Smooth muscle cell (in vitro differentiated cells): ENCODE data around the gene COL6A3. TPM values are rescaled to one million over a fixed set of nuclear protein-coding genes. Genes with fewer than 3 reads are reported as not detected.
A peak's percentile ranks its signal among the peaks of the same experiment; 100 is the strongest.

Experiments used
- DNase-seq: peaks from one replicate; lab custom pipeline; 2025; ENCODE audit not compliant: unreplicated experiment; lab: John Stamatoyannopoulos, UW
- H2AFZ ChIP-seq: fragments of 200-600 bp; sonication (generic); 2 replicates; pipeline ENCODE4 v1.6.0; 2016; ENCODE audit warnings: antibody characterized with exemption, low read depth, mild to moderate bottlenecking
- H3F3A ChIP-seq: fragments of 200-600 bp; sonication (generic); 2 replicates; pipeline ENCODE4 v1.6.0; 2017; ENCODE audit warnings: antibody characterized with exemption, low read depth
- H3K27ac ChIP-seq: fragments of 200-600 bp; sonication (generic); 2 replicates; pipeline ENCODE4 v1.5.1; 2016; ENCODE audit warnings: low read depth, mild to moderate bottlenecking
- H3K27me3 ChIP-seq: fragments of 200-600 bp; sonication (generic); 2 replicates; pipeline ENCODE4 v1.6.1; 2016; ENCODE audit warnings: low read depth, mild to moderate bottlenecking
- H3K36me3 ChIP-seq: fragments of 200-600 bp; sonication (generic); 2 replicates; pipeline ENCODE4 v1.5.1; 2016; ENCODE audit warnings: low read depth
- H3K4me1 ChIP-seq: fragments of 200-600 bp; sonication (generic); 2 replicates; pipeline ENCODE4 v1.5.1; 2016; ENCODE audit warnings: low read depth
- H3K4me2 ChIP-seq: fragments of 200-600 bp; sonication (generic); 2 replicates; pipeline ENCODE4 v1.6.0; 2016; ENCODE audit warnings: mild to moderate bottlenecking
- H3K4me3 ChIP-seq: fragments of 200-600 bp; sonication (generic); 2 replicates; pipeline ENCODE4 v1.5.1; 2016; ENCODE audit warnings: mild to moderate bottlenecking
- H3K79me2 ChIP-seq: fragments of 200-600 bp; sonication (generic); 2 replicates; pipeline ENCODE4 v1.6.0; 2016; ENCODE audit warnings: low read depth, mild to moderate bottlenecking
- H3K9ac ChIP-seq: fragments of 200-600 bp; sonication (generic); 2 replicates; pipeline ENCODE4 v1.6.0; 2016; ENCODE audit warnings: low read depth
- H3K9me3 ChIP-seq: fragments of 200-600 bp; sonication (generic); replicated peaks from 2 replicates; pipeline ENCODE4 v1.5.1; 2016; ENCODE audit warnings: low read depth
- H4K20me1 ChIP-seq: fragments of 200-600 bp; sonication (generic); 2 replicates; pipeline ENCODE4 v1.6.0; 2016; ENCODE audit warnings: low read depth
- CTCF ChIP-seq: fragments of 200-600 bp; sonication (generic); IDR thresholded peaks from 2 replicates; pipeline ENCODE4 v1.5.1; 2017; ENCODE audit warnings: borderline replicate concordance, mild to moderate bottlenecking, antibody characterized with exemption; ENCODE audit not compliant: insufficient read depth, poor library complexity, severe bottlenecking
- WGBS: methylation state at CpG from one replicate; pipeline ENCODE4 v1.1.7; 2016; ENCODE audit warnings: low lambda C conversion rate; 5-methylcytosine and 5-hydroxymethylcytosine counted together
- polyA plus RNA-seq: library from polyadenylated mRNA; unstranded; fragments of >200 nt; fragmentation: Nextera tagmentation; extraction: Ambion mirVana; gene quantifications from 2 replicates; pipeline ENCODE4 v1.2.1, GENCODE V29; 2016
- total RNA-seq: library from RNA; depleted of rRNA; stranded (reverse); fragments of >200 nt; gene quantifications from 2 replicates; pipeline ENCODE4 v1.2.3, GENCODE V29; 2014

COL6A3 gene
- total and polyA plus RNA-seq, 2 experiments from 2014 or later: 888 to 1,708 TPM

- no peak for TF ChIP-seq CTCF
- no peak overlapping the region for H2AFZ ChIP-seq
- H3K9me3 ChIP-seq: no peaks in the 10 kb centered on the region
- H3F3A ChIP-seq: peaks cover 32% of the 10 kb centered on the region
- 22% methylated on average over 3 of the region's 3 CpGs for WGBS
- peak overlapping the region; percentile 100 for H3K27ac ChIP-seq
- peak overlapping the region; percentile 70 for H3K4me2 ChIP-seq
- H3K79me2 ChIP-seq: peaks cover 59% of the 10 kb centered on the region
- no peaks in the 10 kb centered on the region for H3K36me3 ChIP-seq
- no peaks in the 10 kb centered on the region for H3K27me3 ChIP-seq
- no peak overlapping the region for H3K4me3 ChIP-seq
- H4K20me1 ChIP-seq: no peaks in the 10 kb centered on the region
- peaks cover 4% of the 10 kb centered on the region for H3K4me1 ChIP-seq
- DNase-seq: no peak
- H3K9ac ChIP-seq: no peak overlapping the region
These were observed 11.4 kb upstream of the COL6A3 start for GRCh38 chr2:237425320-237425719.

DNA sequence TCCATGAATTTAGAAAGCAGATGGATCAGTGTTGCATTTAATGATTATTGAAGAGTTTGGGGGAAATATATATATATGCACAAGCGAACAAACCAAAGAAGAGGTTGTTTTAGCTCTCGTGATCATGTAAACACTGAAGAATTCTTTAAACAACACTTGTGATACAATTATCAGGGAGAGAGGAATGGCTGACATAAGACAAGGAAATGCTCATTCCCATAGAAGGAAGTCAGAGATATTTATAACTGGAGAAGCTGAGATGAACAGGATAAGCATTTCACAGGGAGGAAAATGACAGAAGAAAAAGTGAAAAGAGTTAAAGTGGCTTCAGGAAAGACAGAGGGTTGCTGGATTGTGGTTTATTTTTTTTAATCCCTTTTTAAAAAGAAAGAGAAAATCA lies 10.6 kb upstream of the COL6A3 start:
- no peak for DNase-seq
- 58% methylated on average over 2 of the region's 2 CpGs for WGBS
- Histone ChIP-seq H3K79me2 (peaks cover 64% of the 10 kb centered on the region), H3F3A (peaks cover 38% of the 10 kb centered on the region), H3K4me1 (peaks cover 4% of the 10 kb centered on the region), H3K27me3 (no peaks in the 10 kb centered on the region), H3K4me2 (peak overlapping the region; percentile 70), H4K20me1 (no peaks in the 10 kb centered on the region), H2AFZ (no peak overlapping the region), H3K27ac (peak overlapping the region; percentile 100), H3K9ac (peak overlapping the region; percentile 42), H3K4me3 (no peak overlapping the region), H3K9me3 (no peaks in the 10 kb centered on the region), H3K36me3 (no peaks in the 10 kb centered on the region)
- TF ChIP-seq CTCF: no peak

- Histone ChIP-seq H3K4me3 (no peak overlapping the region), H3K9me3 (no peaks in the 10 kb centered on the region), H3K9ac (peak overlapping the region; percentile 42), H3K4me2 (peak overlapping the region; percentile 70), H3F3A (peaks cover 44% of the 10 kb centered on the region), H3K79me2 (peaks cover 70% of the 10 kb centered on the region), H3K27ac (peak overlapping the region; percentile 100), H3K4me1 (peaks cover 4% of the 10 kb centered on the region), H2AFZ (no peak overlapping the region), H3K27me3 (no peaks in the 10 kb centered on the region), H3K36me3 (no peaks in the 10 kb centered on the region), H4K20me1 (no peaks in the 10 kb centered on the region)
- no peak for TF ChIP-seq CTCF
- WGBS: 70% methylated on average over 2 of the region's 2 CpGs
- no peak for DNase-seq
These were observed 9.9 kb upstream of the COL6A3 start for GRCh38 chr2:237423891-237424290.

- no peaks in the 10 kb centered on the region for H3K27me3 ChIP-seq
- H2AFZ ChIP-seq: no peak overlapping the region
- no peak for TF ChIP-seq CTCF
- peak overlapping the region; percentile 69 for H3K4me2 ChIP-seq
- H3K4me3 ChIP-seq: no peak overlapping the region
- H3K9me3 ChIP-seq: no peaks in the 10 kb centered on the region
- peaks cover 60% of the 10 kb centered on the region for H3F3A ChIP-seq
- H4K20me1 ChIP-seq: peaks cover 4% of the 10 kb centered on the region
- no peaks in the 10 kb centered on the region for H3K36me3 ChIP-seq
- peak overlapping the region; percentile 100 for H3K27ac ChIP-seq
- WGBS: 70% methylated on average over 10 of the region's 10 CpGs
- peaks cover 80% of the 10 kb centered on the region for H3K79me2 ChIP-seq
- H3K9ac ChIP-seq: peak overlapping the region; percentile 30
- no peak for DNase-seq
- H3K4me1 ChIP-seq: peaks cover 4% of the 10 kb centered on the region
These were observed 8.3 kb upstream of the COL6A3 start for GRCh38 chr2:237422309-237422708.
